Adrenal gland (tissue), 12 donors: Measurements from ENCODE around the gene MRAP2. TPM values are rescaled to one million over a fixed set of nuclear protein-coding genes. Genes with fewer than 3 reads are reported as not detected.

Experiments
- DNase-seq, 7 donors: peaks; one replicate each; pipeline ENCODE4 v3.0.0-alpha.2; 2019 to 2020
- H3K27ac ChIP-seq, 5 donors: fragments of 200-600 bp; sonication (generic) in 4 of 5; 1 replicate in 3 of 5; 2 replicates in 2 of 5; pipeline versions ENCODE4 v1.5.1 to v1.8.0; 2016 to 2020; ENCODE audit warnings: mild to moderate bottlenecking in 1 of 5
- H3K27me3 ChIP-seq: fragments of 200-600 bp; 2 replicates; pipeline ENCODE4 v1.8.0; 2021
- H3K36me3 ChIP-seq, 2 donors: fragments of 200-600 bp; replicated peaks in 1 of 2; 1 replicate in 1 of 2; 2 replicates in 1 of 2; pipeline versions ENCODE4 v1.5.1 to v1.8.0; 2018 to 2022
- H3K4me1 ChIP-seq, 2 donors: fragments of 200-600 bp; replicated peaks in 1 of 2; 1 replicate in 1 of 2; 2 replicates in 1 of 2; pipeline versions ENCODE4 v1.5.1 to v1.8.0; 2018 to 2021
- H3K4me3 ChIP-seq, 4 donors: fragments of 200-600 bp; sonication (generic) in 3 of 4; one replicate each; pipeline ENCODE4 v1.5.1; 2016 to 2018
- H3K9me3 ChIP-seq, 3 donors: fragments of 200-600 bp; sonication (generic) in 1 of 3; replicated peaks in 1 of 3; 1 replicate in 2 of 3; 2 replicates in 1 of 3; pipeline versions ENCODE4 v1.5.1 to v1.8.0; 2016 to 2021
- POLR2A ChIP-seq, 2 donors: fragments of 450-650 bp; IDR thresholded peaks; one replicate each; pipeline ENCODE4 v1.6.1; 2017; ENCODE audit warnings: antibody characterized with exemption in 2 of 2, mild to moderate bottlenecking in 2 of 2, moderate library complexity in 1 of 2
- WGBS, 4 donors: extraction: QIAGEN DNeasy Blood & Tissue Kit in 2 of 4; methylation state at CpG; one replicate each; pipeline versions ENCODE4 v1.1.5 to v1.1.7; 2013 to 2017; 5-methylcytosine and 5-hydroxymethylcytosine counted together
- intact Hi-C, 2 donors: fragments of 100-400 bp; cut with DNase I; formaldehyde crosslinking; loops; one replicate each; pipeline versions ENCODE4 v1.14.1 to v1.15.0; 2022 to 2023
- polyA plus RNA-seq, 3 donors: library from polyadenylated mRNA; stranded (reverse); fragments of 200-250 nt in 2 of 3; fragments of 350-450 nt in 1 of 3; fragmentation: Illumina TruSeq in 1 of 3; extraction: RNeasy Lipid Tissue Mini Kit (QIAGEN cat#74804) in 1 of 3; gene quantifications; one replicate each; pipeline ENCODE4 v1.2.3, GENCODE V29; 2013 to 2014
- total RNA-seq, 9 donors: library from RNA; depleted of rRNA in 4 of 9; stranded (reverse); fragments of >200 nt in 4 of 9; fragments of 120-200 nt in 1 of 9; fragmentation: NEBNext Ultra II Directional in 1 of 9; extraction: Animal tissue kit (Norgen Biotek cat#: 25700) in 1 of 9; gene quantifications; one replicate each; pipeline versions ENCODE4 v1.1.0 to v1.2.4, GENCODE V29; 2013 to 2023
- TF ChIP-seq, protein P1 (sequence below), 6 experiments: fragments of 450-650 bp in 4 of 6; fragments of 200-600 bp in 2 of 6; sonication (generic) in 1 of 6; IDR thresholded peaks; 1 replicate in 5 of 6; 2 replicates in 1 of 6; pipeline versions ENCODE4 v1.5.1 to v1.8.0; 2016 to 2021; ENCODE audit warnings: antibody characterized with exemption in 6 of 6, mild to moderate bottlenecking in 2 of 6, moderate library complexity in 1 of 6
- donor health status: healthy with polysubstance abuse.
- donor health status: Bipolar disorder and iron deficiency.
- donor health status: DM: yes; HTN: yes; CAD: no.
- donor health status: DM: no; HTN: no; CAD: no.
- donor health status: DM: no; HTN: no; CAD: no.
- donor health status: DM: yes; HTN: yes; CAD: no.

The MRAP2 gene
- total and polyA plus RNA-seq, 12 donors = 0.36 to 9.5 (median 3.1) TPM

DNA sequence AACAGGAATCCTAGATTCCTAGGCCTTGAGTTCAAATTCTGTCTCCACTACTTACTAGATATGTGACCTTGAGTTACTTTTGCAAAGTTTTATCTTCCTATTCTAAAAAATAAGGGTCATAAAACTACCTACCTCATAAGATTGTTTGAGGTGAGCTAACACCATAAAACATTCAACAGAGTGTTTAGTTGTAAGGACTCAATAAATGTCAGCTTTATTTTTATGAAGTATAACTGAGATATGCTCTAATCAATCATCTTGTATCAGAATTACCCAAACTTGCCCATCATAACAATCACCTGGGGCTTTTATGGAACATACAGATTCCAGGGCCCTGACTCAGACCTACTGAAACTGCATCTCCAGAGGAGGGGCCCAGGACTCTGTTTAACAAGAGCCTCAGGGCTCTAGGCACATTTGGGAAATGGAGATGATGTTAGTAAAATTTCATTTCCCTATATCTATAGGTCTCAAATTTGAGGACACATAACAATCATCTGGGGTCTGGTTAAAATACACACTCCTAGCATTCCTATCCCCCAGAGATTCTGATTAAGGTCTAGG is 35.5 kb upstream of the MRAP2 start:
- Histone ChIP-seq H3K36me3 (no peaks in the 10 kb centered on the region), H3K4me3 (no peak overlapping the region), H3K4me1 (no peaks in the 10 kb centered on the region), H3K27me3 (no peaks in the 10 kb centered on the region), H3K9me3 (no peaks in the 10 kb centered on the region), H3K27ac (no peak overlapping the region)
- TF ChIP-seq, protein P1, sequence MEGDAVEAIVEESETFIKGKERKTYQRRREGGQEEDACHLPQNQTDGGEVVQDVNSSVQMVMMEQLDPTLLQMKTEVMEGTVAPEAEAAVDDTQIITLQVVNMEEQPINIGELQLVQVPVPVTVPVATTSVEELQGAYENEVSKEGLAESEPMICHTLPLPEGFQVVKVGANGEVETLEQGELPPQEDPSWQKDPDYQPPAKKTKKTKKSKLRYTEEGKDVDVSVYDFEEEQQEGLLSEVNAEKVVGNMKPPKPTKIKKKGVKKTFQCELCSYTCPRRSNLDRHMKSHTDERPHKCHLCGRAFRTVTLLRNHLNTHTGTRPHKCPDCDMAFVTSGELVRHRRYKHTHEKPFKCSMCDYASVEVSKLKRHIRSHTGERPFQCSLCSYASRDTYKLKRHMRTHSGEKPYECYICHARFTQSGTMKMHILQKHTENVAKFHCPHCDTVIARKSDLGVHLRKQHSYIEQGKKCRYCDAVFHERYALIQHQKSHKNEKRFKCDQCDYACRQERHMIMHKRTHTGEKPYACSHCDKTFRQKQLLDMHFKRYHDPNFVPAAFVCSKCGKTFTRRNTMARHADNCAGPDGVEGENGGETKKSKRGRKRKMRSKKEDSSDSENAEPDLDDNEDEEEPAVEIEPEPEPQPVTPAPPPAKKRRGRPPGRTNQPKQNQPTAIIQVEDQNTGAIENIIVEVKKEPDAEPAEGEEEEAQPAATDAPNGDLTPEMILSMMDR (IDR thresholded peaks at IDR 0.05) = no peak
- TF ChIP-seq POLR2A (IDR thresholded peaks at IDR 0.05) = no peak
- intact Hi-C loops = no loop called here
- DNase-seq = no peak

DNA sequence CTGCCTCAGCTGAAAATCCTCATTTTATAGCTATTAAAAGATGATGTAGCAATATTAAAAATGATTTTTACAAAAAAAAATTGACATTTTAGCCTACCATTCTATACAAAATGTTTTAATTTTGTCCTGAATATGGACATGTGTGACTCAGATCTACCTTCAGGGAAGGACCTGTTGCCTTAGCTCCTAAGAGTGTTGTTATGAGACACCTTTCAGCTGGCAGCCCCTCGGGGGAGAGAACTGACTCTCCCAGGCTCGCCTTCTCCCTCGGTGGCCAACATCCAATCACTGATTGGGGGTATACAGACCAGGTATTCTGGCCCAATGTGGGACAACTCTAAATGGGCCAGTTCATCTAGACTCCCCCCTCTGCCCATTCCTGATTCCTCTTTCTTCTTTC is 32.5 kb upstream of the MRAP2 start:
- Histone ChIP-seq H3K27me3 (no peaks in the 10 kb centered on the region), H3K36me3 (no peaks in the 10 kb centered on the region), H3K27ac (no peak overlapping the region), H3K4me1 (no peaks in the 10 kb centered on the region), H3K9me3 (no peaks in the 10 kb centered on the region), H3K4me3 (no peak overlapping the region)
- 82 to 92% (median 84%) methylated on average over 3 of the region's 3 CpGs for WGBS, 4 donors
- no peak for DNase-seq
- TF ChIP-seq POLR2A (IDR thresholded peaks at IDR 0.05) = no peak
- TF ChIP-seq, protein P1 (IDR thresholded peaks at IDR 0.05) = no peak
- intact Hi-C loops = no loop called here

DNA sequence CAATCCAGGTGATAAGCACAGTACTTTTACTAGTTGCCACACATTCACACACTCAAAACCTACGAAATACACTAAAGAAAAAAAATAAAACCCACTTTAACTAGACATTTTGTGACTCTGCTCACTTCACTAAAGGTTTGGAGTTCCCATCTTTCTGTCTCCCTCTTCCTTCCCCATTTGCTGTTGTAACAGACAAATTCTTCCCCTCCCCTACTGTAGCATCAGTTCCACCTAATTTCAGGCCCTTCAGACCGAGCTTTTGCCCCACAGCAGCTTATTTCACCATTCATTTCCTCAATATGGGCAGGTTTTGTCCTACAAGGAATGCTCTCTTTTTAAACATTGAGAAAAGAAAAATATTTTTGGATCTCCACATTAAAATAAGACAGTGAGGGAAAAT is 31.3 kb upstream of the MRAP2 start:
- Histone ChIP-seq H3K4me1 (no peaks in the 10 kb centered on the region), H3K27ac (no peak overlapping the region), H3K9me3 (no peaks in the 10 kb centered on the region), H3K4me3 (no peak overlapping the region), H3K27me3 (no peaks in the 10 kb centered on the region), H3K36me3 (no peaks in the 10 kb centered on the region)
- WGBS, 4 donors = 49 to 63% (median 56%) methylated on average over 2 of the region's 2 CpGs
- TF ChIP-seq, protein P1 (IDR thresholded peaks at IDR 0.05) = no peak
- no peak for TF ChIP-seq POLR2A (IDR thresholded peaks at IDR 0.05)
- intact Hi-C loops = no loop called here
- no peak for DNase-seq

DNA sequence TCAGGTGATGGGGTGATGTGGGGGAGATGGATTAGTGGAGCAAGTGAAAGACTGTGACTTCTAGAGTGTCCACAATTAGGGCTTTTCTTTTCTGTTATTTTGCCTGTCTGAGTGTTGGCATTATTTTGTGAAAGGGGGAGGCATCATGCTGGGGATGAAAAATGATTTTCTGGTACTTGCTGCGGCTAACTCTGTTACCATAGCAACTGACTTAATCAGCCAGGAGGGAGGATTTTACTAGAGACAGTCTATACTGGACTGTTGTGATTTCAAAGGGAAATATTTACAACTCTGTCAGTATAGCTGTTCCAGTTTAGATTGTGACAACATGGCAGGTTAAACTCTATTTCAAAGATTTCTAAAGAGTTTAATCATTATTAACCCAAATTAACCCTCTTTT is 30.4 kb upstream of the MRAP2 start:
- WGBS, 4 donors = 11 to 24% (median 16%) methylated on average over 1 of the region's 1 CpG
- H3K4me1 ChIP-seq = no peaks in the 10 kb centered on the region
- H3K4me3 ChIP-seq = no peak overlapping the region
- intact Hi-C loops = no loop called here
- H3K27me3 ChIP-seq = no peaks in the 10 kb centered on the region
- H3K36me3 ChIP-seq = no peaks in the 10 kb centered on the region
- no peak overlapping the region for H3K27ac ChIP-seq
- no peaks in the 10 kb centered on the region for H3K9me3 ChIP-seq
- no peak for TF ChIP-seq POLR2A (IDR thresholded peaks at IDR 0.05)
- TF ChIP-seq, protein P1 (IDR thresholded peaks at IDR 0.05) = no peak
- no peak for DNase-seq
